Right lobe of liver (tissue), 6 donors: ENCODE measurements around the gene POU2F3. TPM values are rescaled to one million over a fixed set of nuclear protein-coding genes. Genes with fewer than 3 reads are reported as not detected.

ENCODE experiments used
- ATAC-seq, 4 donors: fragments of 200-7000 bp; cut with Tn5 transposase; one replicate each; pipeline ENCODE4 v1.9.1; 2020; ENCODE audit warnings: mild to moderate bottlenecking in 4 of 4, moderate library complexity in 4 of 4
- DNase-seq, 3 donors: peaks; one replicate each; pipeline ENCODE4 v3.0.0-alpha.2; 2020
- H3K27ac ChIP-seq, 3 donors: fragments of 200-600 bp; one replicate each; pipeline ENCODE4 v1.8.0; 2022
- H3K27me3 ChIP-seq, 2 donors: fragments of 200-600 bp; one replicate each; pipeline ENCODE4 v1.8.0; 2022
- H3K36me3 ChIP-seq, 4 donors: fragments of 200-600 bp; sonication (generic) in 1 of 4; one replicate each; pipeline versions ENCODE4 v1.5.1 to v1.8.0; 2017 to 2022; ENCODE audit warnings: control low read depth in 1 of 4
- H3K4me1 ChIP-seq, 4 donors: fragments of 200-600 bp; sonication (generic) in 1 of 4; one replicate each; pipeline versions ENCODE4 v1.5.1 to v1.8.0; 2017 to 2022; ENCODE audit warnings: control low read depth in 1 of 4
- H3K4me3 ChIP-seq, 3 donors: fragments of 200-600 bp; one replicate each; pipeline ENCODE4 v1.8.0; 2022
- H3K9me3 ChIP-seq, 4 donors: fragments of 200-600 bp; sonication (generic) in 1 of 4; one replicate each; pipeline versions ENCODE4 v1.5.1 to v1.8.0; 2017 to 2022; ENCODE audit warnings: control low read depth in 1 of 4
- CTCF ChIP-seq, 4 donors: fragments of 200-600 bp in 3 of 4; fragments of 450-650 bp in 1 of 4; IDR thresholded peaks; one replicate each; pipeline versions ENCODE4 v1.5.1 to v1.8.0; 2016 to 2022; ENCODE audit warnings: antibody characterized with exemption in 4 of 4, mild to moderate bottlenecking in 2 of 4
- POLR2A ChIP-seq: fragments of 450-650 bp; IDR thresholded peaks from one replicate; pipeline ENCODE4 v1.6.1; 2017; ENCODE audit warnings: antibody characterized with exemption, mild to moderate bottlenecking
- WGBS: methylation state at CpG from one replicate; pipeline ENCODE4 v1.1.6; 2018; ENCODE audit warnings: low coverage, low lambda C conversion rate; ENCODE audit not compliant: insufficient coverage; ENCODE audit errors: missing lambda C conversion rate; 5-methylcytosine and 5-hydroxymethylcytosine counted together
- intact Hi-C, 2 donors: fragments of 100-400 bp; cut with DNase I; formaldehyde crosslinking; loops; one replicate each; pipeline versions ENCODE4 v1.11.2 to v1.14.1; 2022
- total RNA-seq, 6 experiments: library from RNA; depleted of rRNA in 2 of 6; stranded (reverse); fragments of >200 nt in 2 of 6; fragmentation: NEBNext Ultra II Directional in 3 of 6; extraction: Animal tissue kit (Norgen Biotek cat#: 25700) in 3 of 6; gene quantifications; one replicate each; pipeline versions ENCODE4 v1.1.0 to v1.2.4, GENCODE V29; 2016 to 2023
- donor health status: DM: no; HTN: yes; CAD: no.
- donor health status: DM: no; HTN: no; CAD: no.
- donor health status: DM: no; HTN: no; CAD: no.
- donor health status: DM: no; HTN: yes; CAD: no.
- donor health status: DM: no; HTN: yes; CAD: no.

POU2F3 gene
- total RNA-seq, 6 experiments from 2014 or later, result not detected

DNA sequence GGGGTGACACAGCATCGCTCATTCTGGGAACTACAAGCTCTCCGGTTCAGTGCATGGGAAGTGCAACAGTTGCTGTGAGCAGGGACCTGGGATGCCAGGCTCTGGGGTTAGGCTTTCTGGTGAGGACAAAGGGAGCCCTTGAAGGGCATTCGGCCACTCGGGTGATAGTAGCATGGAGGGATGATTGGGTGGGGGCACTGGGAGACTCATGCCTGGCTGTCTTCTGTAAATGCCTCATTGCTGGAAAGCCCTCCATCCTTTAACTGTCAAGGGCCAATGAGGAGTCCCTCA lies 19.2 kb upstream of the POU2F3 start:
- DNase-seq, result no peak
- H3K9me3 ChIP-seq, result no peaks in the 10 kb centered on the region
- H3K27ac ChIP-seq, result no peak overlapping the region
- TF ChIP-seq CTCF (IDR thresholded peaks at IDR 0.05) (no peak), POLR2A (no peak)
- H3K4me1 ChIP-seq, result peaks cover 0 to 66% (median 34%) of the 10 kb centered on the region in 4 donors
- intact Hi-C loops, result no loop called here
- ATAC-seq, result no peak
- H3K36me3 ChIP-seq, result peaks cover 0 to 31% (median 0%) of the 10 kb centered on the region in 4 donors
- H3K27me3 ChIP-seq, result no peaks in the 10 kb centered on the region
- no CpG with 5 or more reads among the region's 4 CpGs for WGBS
- H3K4me3 ChIP-seq, result no peak overlapping the region

DNA sequence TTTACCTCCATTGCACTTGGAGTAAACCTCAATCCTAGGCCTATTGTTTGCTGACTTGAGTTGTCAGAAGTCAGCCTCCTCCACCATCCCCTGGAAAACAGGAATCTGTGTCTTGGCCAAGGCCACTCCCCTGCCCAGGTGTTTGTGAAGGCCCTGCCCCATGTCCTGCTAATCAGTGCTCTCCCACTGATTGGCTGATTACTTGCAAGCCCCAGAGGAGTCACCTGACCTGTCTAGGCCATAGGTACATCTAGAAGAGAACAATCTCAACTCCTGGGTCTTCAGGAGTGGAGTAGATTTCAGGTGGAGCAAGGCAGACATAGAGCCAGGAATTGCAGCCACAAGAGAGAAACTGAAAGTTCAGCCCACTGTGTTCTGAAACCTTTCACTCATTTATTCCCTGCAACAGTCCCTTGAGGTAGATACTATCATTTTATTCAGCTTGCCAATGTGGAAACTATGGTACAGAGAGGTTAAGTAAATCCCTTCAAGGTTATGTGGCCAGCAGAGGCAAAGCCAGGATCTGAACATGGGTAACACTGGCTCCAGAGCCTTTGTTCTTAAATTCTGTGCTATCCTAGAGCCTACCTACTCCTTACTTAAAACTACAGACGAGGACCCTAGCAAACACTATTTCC lies 18.7 kb upstream of the POU2F3 start:
- intact Hi-C loops, result no loop called here
- WGBS, result 40% methylated on average over 1 of the region's 1 CpG
- Histone ChIP-seq H3K36me3 (peaks cover 0 to 32% (median 0%) of the 10 kb centered on the region in 4 donors), H3K4me1 (peaks cover 0 to 61% (median 30%) of the 10 kb centered on the region in 4 donors), H3K4me3 (no peak overlapping the region), H3K9me3 (no peaks in the 10 kb centered on the region), H3K27me3 (no peaks in the 10 kb centered on the region), H3K27ac (no peak overlapping the region)
- ATAC-seq (no peak), DNase-seq (no peak)
- TF ChIP-seq POLR2A (no peak), CTCF (IDR thresholded peaks at IDR 0.05) (no peak)

GRCh38 chr11:120222916-120223315 lies 17.0 kb upstream of the POU2F3 start:
- intact Hi-C loops, result no loop called here
- H3K4me3 ChIP-seq, result no peak overlapping the region

GRCh38 chr11:120223793-120224192 lies 16.1 kb upstream of the POU2F3 start:
- intact Hi-C loops, result no loop called here
- Histone ChIP-seq H3K36me3 (peaks cover 0 to 42% (median 10%) of the 10 kb centered on the region in 4 donors), H3K27ac (no peak overlapping the region), H3K9me3 (no peaks in the 10 kb centered on the region), H3K27me3 (no peaks in the 10 kb centered on the region), H3K4me3 (no peak overlapping the region), H3K4me1 (peaks cover 0 to 35% (median 17%) of the 10 kb centered on the region in 4 donors)
- ATAC-seq, result no peak
- 33% methylated on average over 1 of the region's 1 CpG for WGBS
- no peak for DNase-seq
- TF ChIP-seq POLR2A (no peak), CTCF (IDR thresholded peaks at IDR 0.05) (no peak)

More at GRCh38 chr11:120222916-120223315, 17.0 kb upstream of the POU2F3 start:
- ATAC-seq, result no peak
- Histone ChIP-seq H3K36me3 (peaks cover 0 to 36% (median 6%) of the 10 kb centered on the region in 4 donors), H3K9me3 (no peaks in the 10 kb centered on the region), H3K4me1 (peaks cover 0 to 44% (median 21%) of the 10 kb centered on the region in 4 donors), H3K27ac (no peak overlapping the region), H3K27me3 (no peaks in the 10 kb centered on the region)
- no peak for TF ChIP-seq CTCF (IDR thresholded peaks at IDR 0.05)
- TF ChIP-seq POLR2A, result no peak
- DNase-seq, result no peak
- WGBS, result 67% methylated on average over 1 of the region's 8 CpGs
